ENCODE measurements around the gene PRKAG3.

PRKAG3 gene

DNA sequence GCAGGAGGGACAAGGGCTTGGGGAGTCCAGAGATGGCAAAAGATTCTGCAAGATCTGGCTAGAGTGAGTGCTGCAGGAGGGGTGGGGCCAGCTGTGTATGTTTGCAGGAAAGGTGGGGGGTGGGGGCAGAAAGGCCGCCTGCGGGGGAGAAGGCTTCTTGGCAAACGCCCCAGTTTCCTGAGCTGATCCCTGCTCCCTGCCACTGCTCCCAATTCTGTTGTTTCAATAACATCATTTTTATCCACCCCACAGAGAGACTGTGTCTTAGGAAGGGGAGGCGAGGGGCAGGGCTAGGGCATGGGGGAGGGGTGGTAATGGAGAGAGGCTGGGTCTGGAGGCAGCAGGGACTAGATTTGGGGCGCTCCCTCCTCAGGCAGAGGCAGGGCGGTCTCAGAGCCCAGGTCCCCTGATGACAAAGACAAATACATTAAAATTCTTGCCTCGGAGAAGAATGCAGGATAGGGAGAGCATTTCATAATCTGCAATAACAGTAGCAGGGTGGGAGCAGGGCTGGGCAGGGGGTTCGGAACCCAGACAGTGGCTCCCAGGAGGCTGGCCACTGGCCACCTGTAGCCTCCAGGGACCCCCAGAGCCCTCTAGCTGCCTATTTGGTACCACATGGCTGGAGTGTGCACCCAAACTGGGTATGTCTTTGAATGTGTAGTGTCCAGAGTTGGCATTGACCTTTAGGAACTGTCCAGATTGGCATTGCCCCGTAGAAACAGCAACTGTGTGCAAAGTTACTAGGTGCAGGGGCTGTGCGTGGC, 26.0 kb upstream of the PRKAG3 start:
- H3K9me3 ChIP-seq (ENCODE audit: severe bottlenecking): no peaks in the 10 kb centered on the region
- H3K36me3 ChIP-seq (ENCODE audit: low read depth): no peaks in the 10 kb centered on the region
- ATAC-seq (ENCODE audit: low read depth): no peak
- no peak overlapping the region for H3K27ac ChIP-seq (ENCODE audit: poor library complexity, severe bottlenecking)
- H3K4me3 ChIP-seq (ENCODE audit: severe bottlenecking): no peak overlapping the region
- peaks cover 40% of the 10 kb centered on the region for H3K27me3 ChIP-seq (ENCODE audit: insufficient read depth, poor library complexity, severe bottlenecking)
- TF ChIP-seq, protein P1, sequence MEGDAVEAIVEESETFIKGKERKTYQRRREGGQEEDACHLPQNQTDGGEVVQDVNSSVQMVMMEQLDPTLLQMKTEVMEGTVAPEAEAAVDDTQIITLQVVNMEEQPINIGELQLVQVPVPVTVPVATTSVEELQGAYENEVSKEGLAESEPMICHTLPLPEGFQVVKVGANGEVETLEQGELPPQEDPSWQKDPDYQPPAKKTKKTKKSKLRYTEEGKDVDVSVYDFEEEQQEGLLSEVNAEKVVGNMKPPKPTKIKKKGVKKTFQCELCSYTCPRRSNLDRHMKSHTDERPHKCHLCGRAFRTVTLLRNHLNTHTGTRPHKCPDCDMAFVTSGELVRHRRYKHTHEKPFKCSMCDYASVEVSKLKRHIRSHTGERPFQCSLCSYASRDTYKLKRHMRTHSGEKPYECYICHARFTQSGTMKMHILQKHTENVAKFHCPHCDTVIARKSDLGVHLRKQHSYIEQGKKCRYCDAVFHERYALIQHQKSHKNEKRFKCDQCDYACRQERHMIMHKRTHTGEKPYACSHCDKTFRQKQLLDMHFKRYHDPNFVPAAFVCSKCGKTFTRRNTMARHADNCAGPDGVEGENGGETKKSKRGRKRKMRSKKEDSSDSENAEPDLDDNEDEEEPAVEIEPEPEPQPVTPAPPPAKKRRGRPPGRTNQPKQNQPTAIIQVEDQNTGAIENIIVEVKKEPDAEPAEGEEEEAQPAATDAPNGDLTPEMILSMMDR (IDR thresholded peaks at IDR 0.05; ENCODE audit: poor library complexity, severe bottlenecking): no peak
- peaks cover 4% of the 10 kb centered on the region for H3K4me1 ChIP-seq (ENCODE audit: insufficient read depth, poor library complexity, severe bottlenecking)
- no peak for DNase-seq (ENCODE audit: low spot score)

DNA sequence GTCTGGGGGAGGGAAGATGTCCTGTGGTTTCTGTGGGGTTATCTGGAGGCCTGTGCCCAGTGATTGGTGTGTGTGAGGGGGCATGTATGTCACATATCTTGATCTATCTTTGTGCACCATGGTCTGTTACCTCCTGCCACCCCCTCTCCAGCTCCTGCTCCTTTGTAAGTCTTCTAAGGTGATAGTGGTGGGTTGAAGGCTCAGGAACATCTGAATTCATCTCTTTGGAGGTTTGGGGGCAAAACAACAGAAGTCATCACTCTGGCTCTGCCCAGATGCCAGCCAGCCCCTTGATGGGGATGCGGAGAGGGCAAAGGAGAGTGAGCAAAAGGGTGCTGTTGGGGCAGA, 25.3 kb upstream of the PRKAG3 start:
- peaks cover 41% of the 10 kb centered on the region for H3K27me3 ChIP-seq (ENCODE audit: insufficient read depth, poor library complexity, severe bottlenecking)
- TF ChIP-seq, protein P1 (IDR thresholded peaks at IDR 0.05; ENCODE audit: poor library complexity, severe bottlenecking): no peak
- H3K36me3 ChIP-seq (ENCODE audit: low read depth): no peaks in the 10 kb centered on the region
- no peak for DNase-seq (ENCODE audit: low spot score)
- H3K27ac ChIP-seq (ENCODE audit: poor library complexity, severe bottlenecking): no peak overlapping the region
- H3K4me3 ChIP-seq (ENCODE audit: severe bottlenecking): no peak overlapping the region
- no peaks in the 10 kb centered on the region for H3K9me3 ChIP-seq (ENCODE audit: severe bottlenecking)
- no peak for ATAC-seq (ENCODE audit: low read depth)
- peaks cover 4% of the 10 kb centered on the region for H3K4me1 ChIP-seq (ENCODE audit: insufficient read depth, poor library complexity, severe bottlenecking)

DNA sequence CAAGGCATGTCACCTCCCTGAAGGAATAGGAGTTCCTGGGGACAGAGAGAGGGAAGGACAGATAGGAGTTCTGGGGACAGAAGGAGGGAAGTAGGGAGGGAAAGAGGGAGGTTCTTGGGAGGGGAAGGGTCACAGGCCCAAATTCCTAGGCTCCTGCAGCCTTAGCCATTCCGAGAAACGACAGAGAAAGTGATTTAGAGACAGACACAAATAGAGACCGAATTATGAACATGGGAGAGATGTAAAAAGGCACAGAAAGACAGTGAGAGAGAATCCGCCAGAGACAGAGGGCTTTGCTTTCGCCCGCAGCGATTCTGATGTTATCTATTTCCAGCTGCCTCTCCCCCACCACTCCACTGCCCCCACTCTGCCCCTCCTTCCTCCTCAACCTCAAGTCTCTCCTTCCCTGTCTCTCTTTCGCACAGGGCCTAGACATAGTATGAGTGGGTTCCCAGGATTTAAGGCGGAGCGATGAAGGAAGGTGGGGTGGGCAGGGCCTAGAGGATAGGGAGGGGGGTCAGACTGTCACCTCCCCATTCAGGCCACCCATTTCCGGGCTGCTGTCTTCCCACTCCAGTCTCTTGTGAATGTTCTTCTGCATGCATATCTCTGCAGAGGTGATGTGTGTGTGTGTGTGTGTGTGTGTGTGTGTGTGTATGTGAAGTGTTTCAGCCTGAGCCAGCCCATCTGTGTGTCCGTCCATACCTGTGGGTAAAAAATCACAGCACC, 24.7 kb upstream of the PRKAG3 start:
- Histone ChIP-seq H3K4me1 (ENCODE audit: insufficient read depth, poor library complexity, severe bottlenecking) (peaks cover 4% of the 10 kb centered on the region), H3K27me3 (ENCODE audit: insufficient read depth, poor library complexity, severe bottlenecking) (peaks cover 36% of the 10 kb centered on the region), H3K36me3 (ENCODE audit: low read depth) (no peaks in the 10 kb centered on the region), H3K9me3 (ENCODE audit: severe bottlenecking) (no peaks in the 10 kb centered on the region), H3K27ac (ENCODE audit: poor library complexity, severe bottlenecking) (no peak overlapping the region), H3K4me3 (ENCODE audit: severe bottlenecking) (no peak overlapping the region)
- ATAC-seq (ENCODE audit: low read depth) (no peak), DNase-seq (ENCODE audit: low spot score) (no peak)
- TF ChIP-seq, protein P1 (IDR thresholded peaks at IDR 0.05; ENCODE audit: poor library complexity, severe bottlenecking): no peak

DNA sequence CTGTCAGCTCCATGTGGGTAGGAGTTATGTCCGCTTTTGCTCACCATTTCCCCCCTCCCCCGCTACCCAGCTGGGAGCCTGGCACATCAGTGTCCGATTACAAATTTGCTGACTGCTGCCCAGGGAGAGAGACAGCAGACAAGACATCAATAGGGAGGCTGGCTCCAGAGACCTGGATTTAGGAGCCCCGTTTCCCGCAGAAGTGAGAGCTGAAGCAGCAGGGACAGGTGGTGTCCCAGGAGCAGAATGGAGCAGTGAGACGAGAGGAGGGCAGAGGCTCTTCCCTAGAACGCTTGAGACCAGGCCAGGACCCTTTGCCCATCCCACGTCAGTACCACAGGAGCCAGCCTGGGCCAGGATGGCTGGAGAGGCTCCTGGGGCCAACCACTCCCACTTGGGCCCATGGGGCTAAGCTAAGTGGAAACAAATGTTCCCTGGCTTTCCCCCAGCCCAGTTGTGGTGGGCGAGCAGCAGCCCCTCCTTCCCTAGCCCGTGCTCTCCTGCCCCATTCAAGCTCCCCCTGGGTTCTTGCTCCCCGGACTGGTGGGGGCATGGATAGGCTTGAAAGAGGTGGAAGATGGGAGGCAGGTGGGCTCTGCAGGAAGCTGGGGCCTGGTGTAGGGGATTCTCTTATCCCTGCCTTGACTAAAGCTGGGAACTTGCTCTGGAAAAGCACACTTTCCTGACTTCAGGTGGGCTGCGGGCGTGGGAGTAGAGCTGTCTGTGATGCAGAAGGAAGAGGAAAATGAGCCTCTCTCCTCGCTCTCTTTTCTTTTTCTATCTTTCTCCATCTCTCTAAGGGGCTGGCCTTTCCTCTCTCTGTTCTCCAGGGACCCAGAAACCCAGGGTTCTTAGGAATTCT, 23.9 kb upstream of the PRKAG3 start:
- Histone ChIP-seq H3K4me3 (ENCODE audit: severe bottlenecking) (no peak overlapping the region), H3K27me3 (ENCODE audit: insufficient read depth, poor library complexity, severe bottlenecking) (peaks cover 29% of the 10 kb centered on the region), H3K9me3 (ENCODE audit: severe bottlenecking) (no peaks in the 10 kb centered on the region), H3K36me3 (ENCODE audit: low read depth) (no peaks in the 10 kb centered on the region), H3K27ac (ENCODE audit: poor library complexity, severe bottlenecking) (no peak overlapping the region), H3K4me1 (ENCODE audit: insufficient read depth, poor library complexity, severe bottlenecking) (peaks cover 4% of the 10 kb centered on the region)
- ATAC-seq (ENCODE audit: low read depth) (no peak), DNase-seq (ENCODE audit: low spot score) (no peak)
- TF ChIP-seq, protein P1 (IDR thresholded peaks at IDR 0.05; ENCODE audit: poor library complexity, severe bottlenecking): no peak

All from RWPE2 (cell line).